IPS DF 4.7 (cell line): ENCODE measurements around the gene MGAT2.
A peak's percentile ranks its signal among the peaks of the same experiment; 100 is the strongest.
"Not testable (repeated sequence)": the region's sequence is repeated elsewhere in the genome, so short reads cannot be mapped to it uniquely, and the experiment has no call there.

Source experiments
- DNase-seq: peaks from one replicate; pipeline ENCODE4 v3.0.0-alpha.2; 2013; ENCODE audit warnings: low spot score; ENCODE audit errors: extremely low read depth

Gene MGAT2

DNA sequence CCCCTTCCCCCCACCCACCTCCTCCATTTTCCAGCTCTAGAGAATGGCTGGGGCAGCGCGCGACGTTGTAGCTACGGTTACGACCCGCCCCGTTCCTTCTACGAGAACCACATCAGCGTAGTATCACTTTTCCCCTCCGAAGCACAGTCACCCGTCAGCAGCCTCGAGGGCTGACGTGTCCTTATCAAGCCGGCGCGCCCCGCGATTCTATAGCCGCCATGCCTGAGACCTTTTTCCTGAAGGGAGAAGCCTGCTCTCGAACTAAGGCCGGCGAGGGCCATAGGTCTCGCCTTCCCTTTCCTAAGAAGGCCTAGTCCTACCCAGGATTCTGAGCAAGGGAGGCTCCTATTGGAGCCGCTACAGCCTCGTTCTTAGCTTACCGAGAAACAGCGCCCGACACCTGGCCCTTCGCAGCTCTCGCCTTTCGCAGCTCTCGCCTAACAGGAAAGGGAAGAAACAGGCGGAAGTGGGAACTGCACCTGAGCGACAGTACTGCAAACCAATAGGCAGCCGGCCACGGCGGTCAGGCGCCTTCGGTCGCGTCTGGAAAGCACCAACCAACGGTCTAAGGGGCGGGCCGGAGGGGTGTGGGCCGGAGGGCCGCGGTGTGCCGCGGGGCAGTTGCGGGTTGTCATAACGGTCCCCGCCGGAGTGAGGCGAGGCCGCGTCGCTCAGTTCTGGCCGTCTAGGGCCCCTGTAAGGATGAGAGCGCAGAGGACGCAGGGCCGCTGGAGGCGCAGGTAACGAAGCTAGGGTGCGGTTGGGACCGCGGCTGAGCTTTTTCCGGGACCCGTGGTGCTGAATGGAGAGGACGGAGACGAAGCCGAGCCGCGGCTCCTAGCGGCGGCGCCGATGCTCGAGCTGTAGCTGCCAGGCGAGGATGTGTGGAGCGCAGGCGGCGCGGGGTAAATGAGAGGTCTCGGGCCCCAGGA, at the start of gene MGAT2, which contains the start of gene RPL36AL:
MGAT2 (plus strand) TSS at position 618 of the 932 bp plus-strand sequence. CDS start 470 bp downstream, outside the sequence.
RPL36AL (minus strand) TSS at position 445 of the 932 bp plus-strand sequence. CDS start 1,522 bp downstream, outside the sequence.
- DNase-seq = peak; percentile 95

- no peak for DNase-seq
Measured at GRCh38 chr14:49574038-49574437, 46.6 kb upstream of the MGAT2 start.

- DNase-seq = no peak
Measured at GRCh38 chr14:49578141-49578540, 42.5 kb upstream of the MGAT2 start.

- no peak for DNase-seq
Measured at GRCh38 chr14:49579841-49580240, 40.8 kb upstream of the MGAT2 start.

DNA sequence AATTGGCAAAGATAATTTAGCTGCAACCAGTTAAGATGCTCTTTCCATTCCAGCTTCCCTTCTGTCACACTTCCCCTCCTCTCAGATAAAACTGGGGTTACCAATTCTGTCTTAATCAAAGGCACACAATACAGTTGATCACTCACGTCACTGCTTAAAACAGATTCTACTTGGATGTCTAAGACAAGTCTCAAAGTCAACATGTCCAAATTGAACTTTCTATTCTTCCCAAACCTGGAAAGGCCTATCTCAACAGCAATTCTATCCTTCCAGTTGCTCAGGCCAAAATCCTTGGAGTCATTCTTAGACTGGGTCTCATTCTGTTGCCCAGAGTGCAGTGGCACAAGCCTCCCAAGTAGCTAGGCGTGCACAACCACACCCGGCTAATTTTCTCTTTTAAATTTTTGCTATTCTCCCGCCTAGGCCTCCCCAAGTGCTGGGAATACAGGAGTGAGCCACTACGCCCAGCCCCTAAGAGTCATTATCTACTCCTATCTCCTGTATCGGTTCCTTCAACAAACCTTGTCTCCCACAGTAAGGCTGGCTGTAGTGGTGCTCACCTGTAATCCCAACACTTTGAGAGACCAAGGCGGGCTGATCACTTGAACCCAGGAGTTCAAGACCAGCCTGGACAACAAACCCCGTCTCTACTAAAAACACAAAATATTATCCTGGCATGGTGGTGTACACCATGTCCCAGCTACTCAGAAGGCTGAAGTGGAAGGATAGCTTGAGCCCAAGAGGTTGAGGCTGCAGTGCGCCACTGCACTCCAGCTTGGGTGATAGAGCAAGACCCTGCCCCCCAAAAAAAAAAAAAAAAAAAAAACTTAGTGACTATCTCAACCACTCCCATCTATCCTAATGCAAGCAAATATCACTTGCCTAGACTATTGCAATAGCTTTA, 39.1 kb upstream of the MGAT2 start:
- no peak for DNase-seq

DNA sequence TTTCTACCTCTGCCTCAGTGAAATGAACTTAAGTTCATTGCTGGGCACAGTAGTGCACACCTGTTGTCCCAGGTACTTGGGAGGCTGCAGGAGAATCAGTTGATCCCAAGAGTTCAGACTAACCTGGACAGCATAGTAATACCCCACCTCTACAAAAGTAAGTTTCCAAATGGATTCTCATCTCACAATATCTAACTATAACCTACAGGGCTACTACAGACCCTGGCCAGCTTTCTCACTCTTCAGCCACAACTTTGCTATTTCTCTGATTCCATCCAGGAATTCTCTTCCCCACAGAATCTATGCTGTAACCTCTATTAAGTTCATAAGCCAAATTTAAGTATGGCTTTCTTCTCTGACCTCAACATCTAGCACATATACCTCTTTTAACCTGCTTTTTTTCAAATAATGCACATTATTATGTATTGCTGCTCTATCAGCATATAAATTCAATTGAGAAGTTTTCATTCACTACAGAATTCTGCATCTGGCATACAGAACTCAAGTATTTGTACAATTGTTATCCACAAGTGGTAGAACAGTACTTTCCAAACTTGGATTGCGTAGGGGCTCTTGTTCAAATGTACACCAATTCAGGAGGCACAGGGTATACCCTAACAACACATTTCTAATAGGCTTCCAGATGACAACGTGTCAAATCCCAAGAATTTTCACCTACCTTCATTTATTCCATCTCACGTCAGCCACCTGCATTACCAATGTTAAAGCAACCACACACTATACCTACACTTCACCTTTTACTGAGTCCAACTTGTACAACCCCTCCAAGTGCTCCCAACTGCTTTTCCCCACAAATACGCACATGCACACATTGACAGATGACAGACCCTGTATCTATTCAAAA, 38.3 kb upstream of the MGAT2 start:
- no peak for DNase-seq

GRCh38 chr14:49583629-49584028, 37.0 kb upstream of the MGAT2 start:
- no peak for DNase-seq

GRCh38 chr14:49584058-49584457, 36.5 kb upstream of the MGAT2 start:
- DNase-seq = no peak

DNA sequence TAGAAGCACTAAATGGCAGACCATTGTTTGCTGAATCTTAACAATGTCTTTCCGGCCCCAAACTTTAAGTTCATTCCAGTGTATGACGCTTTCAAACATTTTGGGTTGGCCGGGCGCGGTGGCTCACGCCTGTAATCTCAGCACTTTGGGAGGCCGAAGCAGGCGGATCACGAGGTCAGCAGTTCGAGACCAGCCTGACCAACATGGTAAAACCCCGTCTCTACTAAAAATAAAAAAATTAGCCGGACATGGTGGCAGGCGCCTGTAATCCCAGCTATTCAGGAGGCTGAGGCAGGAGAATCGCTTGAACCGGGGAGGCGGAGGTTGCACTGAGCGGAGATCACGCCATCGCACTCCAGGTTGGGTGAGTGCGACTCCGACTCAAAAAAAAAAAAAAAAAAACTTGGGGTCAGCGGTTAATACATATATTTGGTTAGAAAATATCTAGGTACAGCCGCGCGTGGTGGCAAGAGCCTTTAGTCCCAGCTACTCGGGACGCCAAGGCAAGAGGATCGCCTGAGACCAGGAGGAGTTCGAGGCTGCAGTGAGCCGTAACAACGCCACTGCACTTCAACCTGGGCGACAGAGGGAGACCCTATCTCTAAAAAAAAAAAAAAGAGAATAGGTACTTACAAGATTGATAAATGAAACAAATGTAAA, 35.5 kb upstream of the MGAT2 start:
- not testable (repeated sequence) for DNase-seq

DNA sequence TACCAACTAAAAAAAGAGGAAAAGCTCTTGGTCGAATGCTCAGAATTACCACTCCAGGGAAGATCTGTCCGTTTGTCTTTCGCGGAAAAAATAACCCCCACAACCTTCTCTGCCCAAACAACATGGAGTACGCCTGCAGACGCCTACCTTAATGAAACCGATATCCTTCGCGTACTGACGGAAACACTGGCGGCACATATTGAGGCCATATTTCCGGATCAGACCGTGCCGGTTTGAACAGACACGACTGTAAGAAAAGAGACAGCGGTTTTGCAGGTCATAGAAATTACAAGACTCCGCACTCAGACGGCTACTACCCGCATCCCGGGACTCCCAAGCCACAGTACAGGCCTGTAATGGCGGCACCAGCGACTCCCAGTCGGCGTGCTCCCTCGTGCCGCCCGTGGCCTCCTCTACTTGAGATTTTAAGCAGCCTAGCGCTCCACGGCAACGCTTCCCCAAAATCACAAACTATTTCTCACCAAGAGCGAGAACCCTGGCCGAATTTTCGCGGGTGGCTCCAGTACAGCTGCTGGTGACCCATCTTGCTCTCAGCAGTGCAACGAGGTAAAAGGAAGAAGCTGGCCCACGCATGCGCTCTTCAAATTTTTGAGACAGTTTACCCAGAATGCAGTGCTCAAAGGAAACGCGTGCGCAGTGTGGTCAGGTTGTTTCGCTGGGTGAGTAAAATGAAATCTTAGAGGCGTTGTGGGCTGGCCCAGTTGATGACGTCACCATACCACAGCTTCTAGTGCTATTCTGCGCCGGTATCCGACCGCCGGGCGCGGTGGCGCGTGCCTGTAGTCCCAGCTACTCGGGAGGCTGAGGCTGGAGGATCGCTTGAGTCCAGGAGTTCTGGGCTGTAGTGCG, 34.6 kb upstream of the MGAT2 start, which contains the start of gene RPS29:
RPS29 (minus strand) TSS at position 578 of the 870 bp plus-strand sequence; CDS start at position 544, 34 bp downstream.
- DNase-seq = peak; percentile 97

DNA sequence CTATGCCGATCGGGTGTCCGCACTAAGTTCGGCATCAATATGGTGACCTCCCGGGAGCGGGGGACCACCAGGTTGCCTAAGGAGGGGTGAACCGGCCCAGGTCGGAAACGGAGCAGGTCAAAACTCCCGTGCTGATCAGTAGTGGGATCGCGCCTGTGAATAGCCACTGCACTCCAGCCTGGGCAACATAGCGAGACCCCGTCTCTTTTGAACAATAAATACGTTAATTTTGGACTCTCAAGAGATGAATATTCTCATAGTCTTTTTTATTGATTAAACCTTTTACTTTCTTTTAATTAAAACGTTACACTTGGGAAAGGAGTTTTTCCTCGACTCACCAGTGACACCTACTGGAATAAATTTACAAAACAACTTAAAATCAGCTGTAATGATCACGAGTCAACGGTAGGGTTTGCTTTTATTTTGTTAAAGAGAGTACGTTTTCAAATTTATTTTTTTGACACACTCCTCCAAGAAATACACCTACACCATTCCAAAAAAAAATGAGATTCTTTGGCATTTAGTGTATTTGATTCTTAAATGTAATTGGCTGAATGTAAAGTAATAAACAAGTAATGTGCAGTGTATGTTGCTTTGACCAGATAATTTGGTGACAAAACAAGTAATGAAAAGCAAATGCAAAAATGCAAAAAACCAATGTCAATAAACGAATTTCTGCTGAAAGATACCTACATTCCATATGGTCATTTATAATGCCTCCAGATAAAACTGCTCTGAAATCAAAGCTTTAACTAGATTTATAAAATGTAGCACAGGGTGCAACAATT, 33.7 kb upstream of the MGAT2 start:
- no peak for DNase-seq

GRCh38 chr14:49589387-49589786, 31.2 kb upstream of the MGAT2 start:
- no peak for DNase-seq

DNA sequence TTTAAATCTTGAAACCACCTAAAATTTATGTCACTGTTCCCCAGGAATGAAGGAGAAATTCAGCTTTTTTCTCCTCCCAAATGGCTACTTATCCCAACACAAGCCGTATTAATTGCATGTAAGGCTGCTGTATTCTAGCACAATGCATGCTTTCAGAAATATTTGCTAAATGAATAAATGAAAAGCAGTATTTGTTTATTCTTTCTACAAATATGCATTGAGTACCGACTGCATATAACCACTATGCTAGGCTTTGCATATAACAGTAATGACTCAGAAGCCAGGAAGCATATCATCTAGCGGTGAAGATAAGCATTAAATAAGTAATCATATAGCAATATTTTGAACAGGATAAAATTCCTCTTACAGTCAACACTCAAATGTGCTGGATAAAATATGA, 27.6 kb upstream of the MGAT2 start:
- DNase-seq = no peak

GRCh38 chr14:49594347-49595091, 26.1 kb upstream of the MGAT2 start:
- no peak for DNase-seq

DNA sequence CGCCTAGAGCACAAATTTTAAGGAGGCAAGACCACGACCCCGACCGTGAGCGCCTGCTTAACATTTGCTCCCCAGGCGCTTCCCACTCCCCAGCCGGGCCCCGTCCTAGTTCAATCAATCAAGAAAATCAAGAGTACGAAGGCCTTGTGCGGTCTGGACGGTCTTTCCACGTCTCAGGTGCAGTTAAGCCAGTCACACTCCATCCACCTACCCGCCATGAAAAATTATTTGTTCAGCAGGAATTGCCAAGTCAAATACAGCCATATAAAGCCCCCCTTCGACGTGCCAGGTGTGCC, 22.5 kb upstream of the MGAT2 start:
- DNase-seq = no peak

GRCh38 chr14:49598485-49599300, 21.9 kb upstream of the MGAT2 start, which contains the start of gene LRR1:
TSS of gene LRR1 (plus strand) at chr14:49598940. CDS start at chr14:49599021, 81 bp downstream.
- DNase-seq = no peak

GRCh38 chr14:49607583-49607982, 13.0 kb upstream of the MGAT2 start:
- no peak for DNase-seq
